ENCODE measurements around the gene IVL.

GRCh38 chr1:152912900-152913299 is 4.6 kb downstream of the IVL start:
- TF ChIP-seq YY1 (IDR thresholded peaks at IDR 0.05; ENCODE audit: insufficient read depth, insufficient read length): no peak
- no peak for TF ChIP-seq ZNF274 (IDR thresholded peaks at IDR 0.05; ENCODE audit: low read depth, low read length)
